GM12874 (cell line): ENCODE data around the gene SNX25.
A peak's percentile ranks its signal among the peaks of the same experiment; 100 is the strongest.

Experiments
- TF ChIP-seq, protein P1 (sequence below): IDR thresholded peaks from 2 replicates; pipeline ENCODE4 v1.5.1; 2011; ENCODE audit warnings: low read depth, mild to moderate bottlenecking, control low read depth, low read length, moderate library complexity; ENCODE audit not compliant: insufficient read depth

The SNX25 gene

DNA sequence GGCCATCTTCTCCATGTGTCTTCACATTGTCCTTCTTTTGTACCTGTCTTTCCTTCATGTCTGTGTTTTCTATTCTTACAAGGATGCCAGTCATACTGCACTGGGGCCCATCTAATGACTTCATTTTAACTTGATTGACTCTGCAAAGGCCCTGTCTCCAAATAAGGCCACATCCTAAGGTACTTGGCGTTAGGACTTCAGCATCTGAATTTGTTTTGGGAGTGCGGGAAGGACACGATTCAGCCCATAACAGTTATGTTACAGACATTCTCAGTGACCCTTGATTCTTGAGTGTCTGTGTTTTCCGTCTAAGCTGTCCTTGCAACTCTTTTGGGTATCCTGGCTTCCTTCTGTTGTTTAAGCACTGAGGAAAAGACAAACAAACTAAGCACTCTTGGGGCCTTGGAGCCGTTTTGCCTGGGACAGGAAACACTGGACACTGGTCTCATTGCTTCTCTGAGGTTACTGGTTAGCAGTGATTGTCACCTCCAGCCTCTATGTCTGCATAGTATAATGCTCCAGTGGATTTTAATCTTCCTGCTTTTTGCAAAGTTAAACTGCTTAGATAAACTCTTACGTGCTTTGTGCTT lies 80.7 kb downstream of the SNX25 start:
- TF ChIP-seq, protein P1, sequence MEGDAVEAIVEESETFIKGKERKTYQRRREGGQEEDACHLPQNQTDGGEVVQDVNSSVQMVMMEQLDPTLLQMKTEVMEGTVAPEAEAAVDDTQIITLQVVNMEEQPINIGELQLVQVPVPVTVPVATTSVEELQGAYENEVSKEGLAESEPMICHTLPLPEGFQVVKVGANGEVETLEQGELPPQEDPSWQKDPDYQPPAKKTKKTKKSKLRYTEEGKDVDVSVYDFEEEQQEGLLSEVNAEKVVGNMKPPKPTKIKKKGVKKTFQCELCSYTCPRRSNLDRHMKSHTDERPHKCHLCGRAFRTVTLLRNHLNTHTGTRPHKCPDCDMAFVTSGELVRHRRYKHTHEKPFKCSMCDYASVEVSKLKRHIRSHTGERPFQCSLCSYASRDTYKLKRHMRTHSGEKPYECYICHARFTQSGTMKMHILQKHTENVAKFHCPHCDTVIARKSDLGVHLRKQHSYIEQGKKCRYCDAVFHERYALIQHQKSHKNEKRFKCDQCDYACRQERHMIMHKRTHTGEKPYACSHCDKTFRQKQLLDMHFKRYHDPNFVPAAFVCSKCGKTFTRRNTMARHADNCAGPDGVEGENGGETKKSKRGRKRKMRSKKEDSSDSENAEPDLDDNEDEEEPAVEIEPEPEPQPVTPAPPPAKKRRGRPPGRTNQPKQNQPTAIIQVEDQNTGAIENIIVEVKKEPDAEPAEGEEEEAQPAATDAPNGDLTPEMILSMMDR: no peak

DNA sequence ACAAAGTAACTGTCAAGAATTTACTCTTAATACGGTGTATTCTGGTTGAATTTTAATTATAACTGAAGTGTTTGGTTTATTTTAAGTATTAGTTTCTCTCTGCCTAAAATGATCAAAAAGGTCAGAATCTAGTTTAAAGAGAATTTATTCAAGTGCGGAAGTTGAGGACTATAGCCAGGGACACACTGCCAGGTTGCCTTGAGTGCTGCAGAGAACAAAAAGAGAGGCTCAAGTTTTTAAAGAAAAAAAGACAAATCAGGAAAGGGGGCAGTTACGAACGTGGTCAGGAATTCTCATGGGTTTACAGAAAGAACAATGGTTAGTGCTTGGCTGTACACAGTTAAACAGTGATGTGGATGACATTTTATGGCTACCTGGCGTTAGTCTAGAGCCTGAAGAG lies 81.3 kb downstream of the SNX25 start:
- TF ChIP-seq, protein P1: no peak

DNA sequence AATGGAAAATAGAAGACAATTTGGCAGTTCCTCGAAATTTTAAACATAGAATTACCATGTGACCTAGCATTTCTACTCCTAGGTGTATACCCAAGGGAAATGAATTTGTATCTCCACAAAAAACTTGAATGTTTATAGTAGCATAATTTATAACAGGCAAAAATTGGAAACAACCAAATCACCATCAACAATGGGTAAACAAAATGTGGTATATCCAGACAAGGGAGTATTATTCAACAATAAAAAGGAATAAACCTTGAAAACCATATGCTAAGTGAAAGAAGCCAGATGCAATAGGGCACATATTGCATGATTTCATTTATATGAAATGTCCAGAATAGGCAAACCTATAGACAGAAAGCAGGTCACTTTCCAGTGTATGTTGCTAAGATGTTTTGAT lies 83.8 kb downstream of the SNX25 start:
- TF ChIP-seq, protein P1: no peak

DNA sequence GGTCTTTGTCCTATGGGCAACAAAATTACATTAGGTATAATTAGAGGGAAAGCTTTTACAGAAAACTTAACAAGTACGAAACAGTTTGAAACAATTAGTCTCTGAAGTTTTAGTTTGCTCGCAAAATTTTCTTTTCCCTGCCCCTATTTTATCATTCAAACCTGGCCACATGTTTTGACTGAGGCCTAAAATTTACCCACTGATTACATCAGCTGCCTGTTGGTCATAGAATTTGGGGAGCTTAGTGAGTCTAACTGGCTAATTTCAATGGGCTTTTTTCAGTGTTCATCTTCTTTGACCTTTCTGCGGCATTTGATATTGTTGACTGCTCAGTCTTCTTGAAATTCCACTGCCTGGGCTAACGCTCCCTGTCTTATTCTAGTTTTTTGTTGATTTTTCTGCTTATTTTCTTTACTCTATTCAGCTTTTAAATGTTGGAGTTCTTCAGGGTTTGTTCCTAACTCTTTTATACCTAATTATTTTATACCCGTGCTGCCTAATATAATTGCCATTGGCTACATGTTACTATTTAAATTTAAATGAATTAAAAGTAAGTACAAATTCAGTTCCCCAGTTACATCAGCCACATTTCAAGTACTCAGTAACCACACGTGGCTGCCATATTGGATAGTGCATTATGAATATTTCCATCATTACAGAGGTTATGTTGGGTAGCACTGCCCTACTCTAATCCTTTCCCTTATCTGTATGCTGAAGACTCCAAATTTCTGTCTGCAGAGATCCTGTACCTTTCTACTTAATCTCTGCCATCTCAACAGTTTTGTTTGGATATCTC lies 87.5 kb downstream of the SNX25 start:
- TF ChIP-seq, protein P1: no peak

DNA sequence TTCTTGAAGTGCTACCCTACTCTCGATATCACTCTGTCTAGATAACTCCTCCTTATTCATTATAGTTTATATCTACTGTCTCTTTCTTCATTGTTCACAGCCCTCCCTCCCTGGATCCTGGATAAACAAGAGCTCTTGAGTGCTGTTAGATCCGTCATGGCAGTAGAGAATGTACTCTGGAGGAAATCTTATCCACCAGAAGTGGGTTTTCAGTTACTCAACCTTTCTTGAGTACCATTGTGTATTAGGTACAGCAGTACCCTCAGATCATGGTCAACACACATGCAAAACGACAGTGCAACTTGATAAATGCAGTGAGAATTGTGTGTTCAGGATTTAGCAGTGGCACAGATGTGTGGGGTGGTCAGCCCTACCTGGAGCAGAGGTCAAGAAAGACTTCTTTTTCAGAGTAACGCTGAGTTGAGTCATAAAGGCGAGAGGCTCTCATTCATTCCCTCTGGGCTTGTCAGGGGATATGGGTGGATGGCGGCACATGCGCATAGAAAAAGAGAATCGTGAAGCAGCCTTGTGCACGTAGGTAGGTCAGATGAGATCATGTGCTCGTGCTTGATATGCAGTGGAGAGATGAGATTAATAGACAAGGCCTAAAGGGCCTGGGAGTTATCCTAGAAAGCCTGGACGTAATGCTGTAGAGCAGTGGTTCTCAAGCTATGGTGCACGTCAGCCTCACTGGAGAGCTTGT lies 89.5 kb downstream of the SNX25 start:
- TF ChIP-seq, protein P1: no peak

DNA sequence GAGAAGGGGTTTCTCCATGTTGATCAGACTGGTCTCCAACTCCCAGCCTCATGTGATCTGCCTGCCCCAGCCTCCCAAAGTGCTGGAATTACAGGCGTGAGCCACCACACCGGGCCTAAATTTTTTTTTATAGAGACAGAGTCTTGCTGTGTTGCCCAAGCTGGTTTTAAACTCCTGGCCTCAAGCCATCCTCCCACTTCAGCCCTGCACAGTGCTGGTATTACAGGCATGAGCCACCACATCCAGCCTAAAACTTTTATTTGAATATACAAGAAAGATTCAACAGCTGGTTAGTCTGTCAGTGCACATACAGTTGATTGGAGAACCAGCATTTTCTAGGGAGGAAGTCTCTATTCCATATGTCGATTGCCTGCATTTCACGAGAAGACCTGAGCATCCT lies 95.1 kb downstream of the SNX25 start:
- TF ChIP-seq, protein P1: no peak

DNA sequence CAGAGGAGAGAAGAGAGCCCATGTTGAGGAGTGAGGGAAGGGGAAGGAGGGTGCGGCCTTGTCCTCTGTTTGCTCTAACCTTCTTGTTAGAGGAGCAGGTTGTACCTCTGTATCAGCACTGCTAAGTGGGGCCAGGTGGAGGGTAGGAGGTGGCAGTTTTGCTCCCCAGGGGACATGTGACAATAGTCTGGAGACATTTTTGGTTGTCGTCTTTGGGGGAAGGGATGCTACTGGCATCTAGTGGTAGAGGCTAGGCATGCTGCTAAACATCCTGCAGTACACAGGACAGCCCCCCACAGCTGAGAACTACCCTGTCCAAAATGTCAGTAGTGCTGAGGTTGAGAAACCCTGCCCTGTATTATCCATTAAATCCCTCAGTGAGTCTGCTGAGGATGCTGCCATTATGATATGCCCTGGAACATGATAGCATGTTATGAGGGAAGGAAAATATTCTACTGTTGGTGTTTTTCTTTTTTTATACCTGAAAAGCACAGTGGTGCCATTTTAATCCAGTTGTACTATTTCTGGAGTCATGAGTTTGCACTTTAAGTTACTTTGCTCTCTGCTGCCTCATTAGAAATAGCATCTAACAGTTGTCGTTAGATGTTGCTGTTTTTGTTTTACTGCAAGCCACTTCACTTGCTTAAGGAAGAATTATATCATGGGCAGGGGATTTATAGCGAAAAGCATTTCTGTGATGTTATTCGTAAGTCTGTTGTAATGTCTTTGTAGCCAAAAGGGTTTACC lies 95.7 kb downstream of the SNX25 start:
- TF ChIP-seq, protein P1: peak; percentile 79
